ENCODE results near the gene SGMS1.

Gene SGMS1

GRCh38 chr10:50635286-50635685 is 11.5 kb upstream of the SGMS1 start:
- no peak for DNase-seq

- no peak for DNase-seq
These were observed 10.7 kb upstream of the SGMS1 start for GRCh38 chr10:50634479-50634878.

DNA sequence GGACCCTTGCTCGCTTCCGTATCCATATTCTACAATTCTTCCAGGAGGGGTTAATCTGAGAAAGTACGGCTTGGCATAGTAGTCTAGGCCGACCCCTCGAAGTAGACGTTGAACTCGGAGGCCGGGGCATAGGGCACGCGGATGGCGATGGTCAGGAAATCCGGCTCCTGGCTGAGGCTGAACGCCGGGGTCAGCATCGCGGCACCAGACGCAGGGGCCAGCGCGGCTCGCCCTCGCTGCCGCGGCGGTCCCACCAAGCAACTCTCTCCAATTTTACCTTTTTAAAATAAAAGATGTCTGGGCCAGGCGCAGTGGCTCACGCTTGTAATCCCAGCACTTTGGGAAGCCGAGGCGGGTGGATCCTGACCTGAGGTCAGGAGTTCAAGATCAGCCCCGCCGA is 7.3 kb upstream of the SGMS1 start:
- DNase-seq: no peak

- no peak for DNase-seq
These were observed 5.9 kb upstream of the SGMS1 start for GRCh38 chr10:50629495-50630122.

DNA sequence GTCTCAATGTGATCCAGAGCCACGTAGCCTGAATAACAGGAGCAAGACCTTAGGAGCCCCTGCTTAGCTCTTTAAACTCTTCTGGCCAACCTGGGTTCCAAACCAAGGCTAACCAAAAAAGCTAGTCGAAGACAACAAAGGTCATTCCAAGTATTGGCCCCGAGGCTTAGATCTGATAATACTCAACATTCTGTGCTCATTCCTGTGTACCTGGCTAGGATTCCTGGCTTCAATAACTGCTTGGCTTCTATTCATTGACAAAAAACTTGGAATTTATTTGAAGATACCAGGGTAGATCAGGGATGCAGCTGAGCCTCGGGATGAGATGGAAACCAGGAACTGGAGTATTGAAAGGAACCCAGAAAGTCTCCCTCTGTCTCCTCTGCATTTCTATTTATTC is 4.1 kb upstream of the SGMS1 start:
- DNase-seq: no peak

DNA sequence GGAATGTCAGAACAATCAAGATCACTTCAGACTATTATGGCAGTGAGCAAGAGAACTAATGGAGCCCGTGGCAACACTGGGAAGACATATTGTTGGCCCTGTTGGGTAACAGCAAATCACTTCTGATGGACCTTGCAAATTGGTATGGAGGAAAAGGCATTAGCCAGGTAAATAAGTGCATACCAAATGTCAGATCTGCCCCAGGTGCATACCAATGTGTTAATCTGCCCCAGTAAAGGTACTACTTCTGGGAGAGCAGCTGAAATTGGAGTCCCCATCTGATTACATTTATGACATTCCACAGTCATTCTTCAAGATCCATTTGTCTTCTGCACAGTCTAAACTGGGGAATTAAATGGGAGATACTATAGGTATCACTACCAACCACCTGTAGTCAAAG is 3.7 kb upstream of the SGMS1 start:
- no peak for DNase-seq

DNA sequence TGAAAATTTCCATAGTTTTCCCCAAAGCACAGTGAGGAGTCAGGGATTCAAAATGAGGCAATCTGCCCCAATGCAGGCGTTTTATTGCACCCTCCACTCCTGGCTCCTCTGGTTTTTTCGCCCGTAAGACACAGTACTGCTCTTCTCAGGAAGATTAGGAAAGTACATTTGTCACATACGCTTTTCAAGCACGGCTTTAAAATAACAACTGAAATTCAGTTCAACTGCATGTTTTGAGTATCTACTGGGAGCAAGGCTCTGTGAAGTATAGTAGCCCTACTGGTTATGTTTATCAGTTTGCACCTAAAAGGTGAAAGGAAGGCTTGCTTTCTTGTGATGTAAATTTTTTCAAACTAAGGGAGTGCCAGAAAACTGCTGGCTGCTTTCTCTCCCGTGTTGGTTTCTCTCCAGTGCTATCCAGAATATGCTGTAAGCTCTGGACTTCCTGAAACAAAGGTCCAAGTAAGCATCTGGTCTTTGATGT is 1.9 kb upstream of the SGMS1 start:
- DNase-seq: no peak

DNA sequence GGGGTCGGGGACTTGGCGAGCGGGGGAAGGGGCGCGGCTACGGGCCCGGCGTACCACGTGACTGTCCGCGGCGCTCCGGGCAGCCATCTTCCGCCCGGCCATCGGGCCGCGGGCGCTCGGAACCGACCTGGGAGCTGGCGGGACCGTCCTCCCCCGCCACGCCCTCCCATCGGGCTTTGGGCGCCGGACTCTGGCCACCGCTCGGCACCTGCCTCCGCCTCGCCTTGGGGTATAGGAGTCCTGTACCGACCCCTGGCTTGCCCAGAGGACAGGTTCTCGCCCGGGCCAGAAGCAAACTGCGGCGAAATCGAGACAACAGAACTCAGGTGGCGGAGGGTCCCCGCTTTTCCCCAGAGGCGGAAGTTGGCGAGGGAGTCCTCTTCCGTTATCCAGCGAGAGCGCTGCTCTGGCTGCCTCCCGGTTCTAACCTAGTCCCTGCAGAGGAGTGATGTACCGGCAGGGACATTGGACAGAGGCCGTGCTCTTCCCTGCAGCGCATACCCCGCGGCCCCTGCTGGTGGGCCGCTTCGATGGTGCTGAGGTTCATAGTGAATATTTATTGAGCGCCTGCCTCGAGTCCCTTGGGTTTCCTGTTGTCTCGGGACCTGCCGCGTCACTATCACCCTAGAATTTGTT is 1.2 kb upstream of the SGMS1 start:
- peak; percentile 52 to 96 for DNase-seq

DNA sequence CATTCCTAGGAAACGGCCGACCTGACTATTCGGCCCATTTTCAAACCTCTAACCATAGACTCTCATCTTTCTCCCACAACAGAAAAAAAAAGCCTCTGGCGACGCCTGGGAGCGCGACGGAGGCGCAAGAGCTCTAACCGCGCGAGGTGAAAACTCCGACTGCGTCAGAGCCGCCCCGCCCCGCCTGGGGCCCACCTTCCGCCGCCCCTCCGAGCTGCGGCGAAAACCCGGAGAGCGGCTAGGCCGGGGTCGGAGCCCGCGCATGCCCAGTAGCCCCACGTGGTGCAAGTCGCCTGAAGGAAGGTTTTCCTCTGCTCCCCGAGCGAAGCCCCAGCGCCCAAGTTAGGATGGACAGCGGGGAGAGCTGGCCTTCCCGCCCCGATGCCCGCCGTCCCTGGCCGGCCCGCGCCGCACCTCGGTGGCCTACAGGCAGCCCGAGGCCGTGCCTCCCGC is 683 bp upstream of the SGMS1 start:
- peak; percentile 86 to 96 for DNase-seq

DNA sequence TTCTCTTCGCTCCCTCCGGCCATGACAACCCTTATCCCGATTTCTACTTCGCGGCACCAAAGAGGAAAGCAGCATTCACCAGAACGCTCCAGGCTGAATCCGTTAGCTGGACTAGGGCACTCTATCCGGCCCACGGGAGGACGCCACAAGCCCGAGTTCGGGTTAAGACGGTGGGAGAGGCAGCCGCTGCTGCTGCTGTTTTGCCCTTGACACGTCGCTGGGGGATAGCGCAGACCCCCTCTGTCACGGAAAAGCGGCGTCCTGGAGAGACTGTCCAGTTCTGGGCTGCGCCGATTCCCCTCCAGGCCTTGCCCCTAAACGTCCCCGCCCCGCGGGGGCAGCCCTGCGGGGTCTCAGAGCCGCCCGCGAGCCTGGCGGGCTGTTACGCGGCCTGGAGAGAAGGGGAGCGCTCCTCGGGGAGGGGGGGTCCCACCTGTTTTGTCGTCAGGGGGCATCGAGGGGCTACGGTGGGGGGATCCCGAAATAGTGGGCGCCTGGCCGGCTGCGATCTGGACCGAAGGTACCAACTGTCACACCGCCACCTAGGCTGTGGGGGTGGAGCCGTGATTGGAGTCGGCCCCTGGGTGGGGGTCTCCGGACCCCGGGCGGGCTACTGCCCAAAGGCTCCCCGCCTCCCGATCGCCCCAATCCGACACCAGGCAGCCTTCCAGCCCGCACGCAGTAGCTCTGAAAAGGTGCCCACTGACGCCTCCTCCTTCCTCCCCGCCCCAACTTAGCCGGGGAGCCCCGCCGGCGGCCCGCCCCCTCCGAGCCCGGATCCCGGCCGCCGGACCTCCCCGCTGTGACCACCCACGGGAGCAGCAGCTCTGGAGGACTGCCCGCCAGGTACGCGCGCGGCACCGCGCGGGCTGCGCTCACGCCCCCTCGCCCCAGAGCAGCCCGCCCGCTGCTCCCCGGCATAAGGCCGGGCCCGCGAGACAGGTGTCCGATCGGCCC is 772 bp downstream of the SGMS1 start:
- DNase-seq: peak in 1 of 2 donors; percentile 20

DNA sequence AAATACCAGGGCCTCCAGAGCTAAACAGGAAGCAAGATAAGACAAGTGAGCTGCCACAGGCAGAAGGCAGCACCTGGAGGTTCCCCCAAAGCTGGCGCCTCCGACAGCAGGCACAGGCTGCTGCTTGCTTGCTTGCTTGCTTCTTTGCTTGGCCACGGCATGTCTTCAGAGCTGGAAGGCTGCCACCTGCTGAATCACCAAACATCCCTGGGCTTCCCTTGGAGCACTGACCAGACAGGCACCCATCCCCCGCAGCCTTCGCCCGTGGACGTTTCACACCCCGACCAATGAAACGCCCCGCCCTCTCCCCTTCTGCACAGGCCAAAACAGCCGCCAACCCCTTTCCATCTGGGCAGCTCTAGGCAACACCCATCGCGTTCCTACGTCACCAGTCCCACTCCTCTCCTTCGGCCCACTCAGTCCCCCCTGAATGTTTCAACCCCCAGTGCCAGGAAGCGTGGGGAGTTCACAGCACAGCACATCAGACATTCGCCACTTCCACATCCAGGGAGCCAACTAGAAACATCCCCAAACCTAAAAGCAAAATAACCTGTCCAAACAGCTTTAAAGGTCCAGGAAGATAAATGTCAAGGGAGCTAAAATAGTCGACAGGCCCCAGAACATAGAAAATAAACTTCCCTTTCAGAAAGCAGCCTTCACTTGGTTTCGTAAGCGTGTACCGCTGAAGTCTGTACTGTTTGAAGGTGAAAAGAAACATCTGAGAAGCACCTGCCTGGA is 1.6 kb downstream of the SGMS1 start:
- DNase-seq: peak; percentile 67 to 69

- DNase-seq: no peak
These were observed 2.9 kb downstream of the SGMS1 start for GRCh38 chr10:50620899-50621298.

DNA sequence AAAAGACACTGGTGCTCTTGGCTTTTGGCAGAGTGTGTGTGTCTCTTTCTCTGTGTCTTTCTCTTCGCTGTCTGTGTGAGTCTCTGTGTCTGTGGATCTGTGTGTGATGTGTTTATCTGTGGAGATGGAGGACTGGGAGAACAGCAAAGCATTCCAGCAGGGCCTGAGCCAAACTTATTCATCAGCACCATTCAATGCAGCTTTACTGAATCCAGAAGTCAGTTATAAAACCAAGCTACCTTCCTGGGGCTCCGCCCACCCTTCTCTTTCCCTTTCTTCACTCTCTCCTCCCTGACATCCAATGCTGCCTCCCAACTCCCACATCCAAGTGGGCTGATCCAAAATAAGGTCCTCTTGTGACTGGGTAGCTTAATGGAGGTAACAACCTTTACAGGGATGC is 3.9 kb downstream of the SGMS1 start:
- no peak for DNase-seq

- no peak for DNase-seq
These were observed 4.6 kb downstream of the SGMS1 start for GRCh38 chr10:50619166-50619565.

DNA sequence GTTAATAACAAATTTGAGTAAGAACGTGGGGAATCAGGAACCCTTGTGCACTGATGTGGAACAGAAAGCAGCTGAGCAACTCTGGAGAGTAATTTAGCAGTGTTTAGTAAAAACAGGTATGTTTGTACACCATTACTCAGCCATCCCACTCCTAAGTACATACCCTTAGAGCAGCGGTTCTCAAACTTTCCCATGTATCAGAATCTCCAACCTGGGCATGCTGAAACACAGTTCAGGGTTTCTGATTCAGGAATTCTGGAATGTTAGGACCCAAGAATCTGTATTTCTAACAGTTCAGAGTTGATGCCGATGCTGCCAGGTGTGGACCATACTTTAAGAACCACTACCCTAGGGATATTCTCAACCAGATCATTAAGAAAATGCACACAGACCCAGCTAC is 5.1 kb downstream of the SGMS1 start:
- no peak for DNase-seq

DNA sequence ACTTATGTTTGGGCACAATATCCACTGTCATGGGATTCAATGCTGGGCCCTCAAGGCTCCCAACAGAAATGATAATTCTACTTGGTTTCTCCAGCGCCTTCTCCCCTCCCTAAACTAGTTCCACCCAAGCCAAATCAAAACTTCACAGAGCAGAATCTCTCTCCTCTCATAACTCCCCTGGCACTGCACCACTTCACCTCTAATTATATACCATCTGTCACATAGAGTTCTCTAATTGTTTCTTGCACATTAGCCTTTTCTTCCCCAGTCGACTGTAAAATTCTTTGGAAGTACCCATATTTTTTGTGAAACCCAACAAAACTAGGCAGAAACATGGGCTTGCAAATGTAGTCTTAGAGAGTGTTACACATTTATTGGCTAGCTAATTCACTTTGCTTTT is 8.1 kb downstream of the SGMS1 start:
- no peak for DNase-seq

DNA sequence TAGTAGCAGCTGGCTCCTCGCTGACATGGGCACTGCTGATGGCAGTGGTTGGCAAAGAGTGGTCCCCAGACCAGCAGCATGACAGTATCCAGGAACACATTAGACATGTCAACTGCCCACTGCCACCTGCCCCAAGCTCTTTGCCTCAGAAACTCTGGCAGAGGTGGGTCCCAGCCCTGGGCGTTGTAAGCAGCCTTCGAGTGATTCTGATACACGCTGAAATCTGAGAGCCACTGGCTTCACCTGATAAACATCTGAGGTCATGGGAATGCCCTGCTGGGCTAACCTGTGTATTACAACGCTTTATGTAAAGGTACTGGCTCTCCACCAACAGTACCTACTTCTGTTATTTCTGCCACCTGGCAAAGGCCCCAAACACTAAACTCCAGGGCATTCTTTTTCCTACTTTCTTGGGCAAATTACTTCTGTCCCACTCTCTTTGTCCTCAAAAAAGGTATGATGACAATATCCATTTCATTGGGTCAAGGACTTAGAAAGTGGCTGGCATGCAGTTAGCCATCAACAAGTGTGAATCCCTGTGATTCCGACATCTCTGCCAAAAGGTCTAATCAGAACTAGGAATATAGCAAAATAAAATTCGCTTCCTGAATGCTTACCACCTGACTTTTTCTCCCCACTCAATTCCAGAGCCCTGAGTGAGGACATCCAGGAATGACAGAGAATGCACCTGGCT is 9.2 kb downstream of the SGMS1 start:
- no peak for DNase-seq

DNA sequence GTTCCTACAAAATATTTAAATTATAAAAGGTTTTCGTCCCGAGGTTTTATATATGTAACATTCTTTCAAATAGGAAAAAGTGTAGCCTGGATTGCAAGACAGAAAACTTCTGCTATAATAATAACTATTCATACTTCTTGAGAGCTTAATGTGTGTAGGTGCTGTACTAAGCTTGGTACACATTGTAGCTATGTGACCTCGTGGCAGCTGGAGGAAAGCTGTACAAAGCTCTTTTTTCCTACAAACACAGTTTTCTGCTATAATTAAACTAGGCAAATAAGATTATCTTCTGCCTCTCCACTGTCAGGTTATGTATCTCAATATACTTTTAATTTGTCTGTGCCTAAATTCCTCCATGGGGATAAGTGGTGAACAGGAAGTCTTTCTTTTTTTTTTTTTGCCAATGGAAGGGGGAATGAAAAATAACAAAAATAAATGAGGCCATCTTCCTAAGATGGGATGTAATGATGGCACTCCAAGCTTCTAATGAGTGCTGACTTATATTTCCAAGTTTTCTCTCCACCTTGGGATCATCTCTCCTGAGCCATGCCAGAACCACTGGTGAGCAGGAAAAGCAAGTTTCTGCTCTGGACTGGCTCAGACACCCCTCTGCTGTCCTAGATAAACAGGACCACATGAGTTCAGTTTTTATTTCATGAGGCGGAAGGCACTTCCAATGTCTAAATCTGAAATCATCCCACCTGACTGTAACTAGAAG is 9.9 kb downstream of the SGMS1 start:
- no peak for DNase-seq

DNA sequence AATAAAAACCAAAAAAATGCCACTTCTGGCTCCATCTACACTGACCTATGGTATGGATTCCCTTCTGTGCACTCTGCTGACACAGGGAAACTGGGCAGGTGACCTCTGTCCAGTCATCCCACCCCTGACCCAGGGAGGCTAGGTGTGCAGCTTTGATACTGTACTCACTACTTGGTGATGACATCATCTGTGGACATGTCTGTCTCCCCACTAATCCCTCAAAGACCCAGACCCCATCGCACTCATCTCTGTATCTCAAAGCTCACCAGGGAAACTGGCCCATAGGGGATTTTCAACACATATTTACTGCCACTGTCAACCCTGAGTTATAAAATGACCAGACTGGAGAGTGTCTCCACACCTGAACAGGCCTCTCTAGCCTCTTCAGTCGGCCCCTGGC is 10.6 kb downstream of the SGMS1 start:
- no peak for DNase-seq

DNA sequence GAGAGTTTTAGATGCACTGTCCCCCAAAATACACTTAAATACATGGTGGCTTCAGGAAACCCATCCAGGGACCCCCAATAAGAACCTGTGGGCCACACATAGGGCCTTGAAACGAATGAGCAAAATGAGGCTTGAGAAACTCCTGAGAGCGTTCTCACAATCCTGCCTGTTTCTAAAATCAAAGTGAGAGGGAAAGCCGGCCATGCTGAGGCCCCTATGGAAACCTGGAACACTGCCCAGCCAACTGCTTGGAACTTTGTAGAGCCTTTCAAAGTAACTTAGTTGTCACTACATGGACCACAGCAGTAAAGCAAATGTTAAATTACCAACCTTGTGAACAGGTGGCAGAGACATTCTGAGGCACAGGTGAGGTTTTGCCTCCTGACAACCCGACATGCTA is 13.4 kb downstream of the SGMS1 start:
- no peak for DNase-seq

GRCh38 chr10:50607356-50607925 is 16.3 kb downstream of the SGMS1 start:
- no peak for DNase-seq
